HFFc6 (cell line): Measurements from ENCODE around the gene C14orf119. TPM values are rescaled to one million over a fixed set of nuclear protein-coding genes. Genes with fewer than 3 reads are reported as not detected.

Experiments used
- DNase-seq: peaks from one replicate; pipeline ENCODE4 v3.0.0-alpha.2; 2018
- H3K27ac Mint-ChIP-seq: 2 replicates; pipeline ENCODE4 v1.8.0; 2020; ENCODE audit warnings: mild to moderate bottlenecking, mixed read lengths
- H3K27me3 Mint-ChIP-seq: 2 replicates; pipeline ENCODE4 v1.8.0; 2021; ENCODE audit warnings: mild to moderate bottlenecking, moderate library complexity, mixed read lengths; ENCODE audit not compliant: insufficient read depth
- H3K36me3 Mint-ChIP-seq: 2 replicates; pipeline ENCODE4 v1.8.0; 2021; ENCODE audit warnings: low read depth, mixed read lengths
- H3K4me1 Mint-ChIP-seq: 2 replicates; pipeline ENCODE4 v1.8.0; 2020; ENCODE audit warnings: low read depth, mixed read lengths
- H3K4me3 Mint-ChIP-seq: 2 replicates; pipeline ENCODE4 v1.8.0; 2020; ENCODE audit warnings: mild to moderate bottlenecking, moderate library complexity, mixed read lengths
- H3K9me3 Mint-ChIP-seq: 2 replicates; pipeline ENCODE4 v1.8.0; 2020; ENCODE audit warnings: mild to moderate bottlenecking, mixed read lengths
- CTCF ChIP-seq: fragments of 200-600 bp; sonication (generic); IDR thresholded peaks from 2 replicates; pipeline ENCODE4 v1.5.0; 2021; ENCODE audit warnings: antibody characterized with exemption, mild to moderate bottlenecking
- total RNA-seq, 6 experiments: library from RNA; stranded (reverse); fragmentation: NEBNext Ultra II Directional; extraction: Animal tissue kit (Norgen Biotek cat#: 25700); gene quantifications; 2 replicates in 1 of 6; 3 replicates in 5 of 6; pipeline ENCODE4 v1.2.3, GENCODE V29; 2021

Gene C14orf119
- total RNA-seq, 6 experiments from 2014 or later, result 85.0 to 117 (median 103) TPM

GRCh38 chr14:23115918-23116317, 20.6 kb downstream of the C14orf119 start:
- peak; percentile 16 for DNase-seq
- H3K4me3 Mint-ChIP-seq, result peak overlapping the region; percentile 86; the same call in 1 of the 2 replicates
- TF ChIP-seq CTCF, result no peak
- H3K9me3 Mint-ChIP-seq, result no peaks in the 10 kb centered on the region
- no peaks in the 10 kb centered on the region for H3K36me3 Mint-ChIP-seq
- H3K27me3 Mint-ChIP-seq, result peaks cover 2% of the 10 kb centered on the region; the same call in 1 of the 2 replicates
- peak overlapping the region; percentile 99 for H3K27ac Mint-ChIP-seq
- H3K4me1 Mint-ChIP-seq, result peaks cover 50% of the 10 kb centered on the region

- Mint-ChIP-seq H3K9me3 (no peaks in the 10 kb centered on the region), H3K27me3 (peaks cover 2% of the 10 kb centered on the region; the same call in 1 of the 2 replicates), H3K36me3 (no peaks in the 10 kb centered on the region), H3K4me1 (peaks cover 64% of the 10 kb centered on the region), H3K4me3 (no peak overlapping the region), H3K27ac (peak overlapping the region; percentile 42; the same call in 1 of the 2 replicates)
- no peak for TF ChIP-seq CTCF
- no peak for DNase-seq
Measured at GRCh38 chr14:23117371-23118020, 22.2 kb downstream of the C14orf119 start.

GRCh38 chr14:23118506-23119362, 23.4 kb downstream of the C14orf119 start, which contains the start of gene CEBPE:
CEBPE (minus strand) TSS chr14:23119255; CDS start chr14:23119091, 164 bp downstream.
- H3K9me3 Mint-ChIP-seq, result no peaks in the 10 kb centered on the region
- peaks cover 2% of the 10 kb centered on the region; the same call in 1 of the 2 replicates for H3K27me3 Mint-ChIP-seq
- H3K27ac Mint-ChIP-seq, result peak within 1 kb of the TSS; percentile 19; the same call in 1 of the 2 replicates
- H3K4me1 Mint-ChIP-seq, result peaks cover 67% of the 10 kb centered on the region
- H3K36me3 Mint-ChIP-seq, result no peaks in the 10 kb centered on the region
- H3K4me3 Mint-ChIP-seq, result no peak within 1 kb of the TSS
- no peak for TF ChIP-seq CTCF
- no peak for DNase-seq

- Mint-ChIP-seq H3K36me3 (no peaks in the 10 kb centered on the region), H3K27ac (peak overlapping the region; percentile 19; the same call in 1 of the 2 replicates), H3K9me3 (no peaks in the 10 kb centered on the region), H3K4me3 (no peak overlapping the region), H3K4me1 (peaks cover 67% of the 10 kb centered on the region), H3K27me3 (peaks cover 2% of the 10 kb centered on the region)
- no peak for TF ChIP-seq CTCF
- no peak for DNase-seq
Measured at GRCh38 chr14:23119363-23120327, 24.3 kb downstream of the C14orf119 start.
